ENCODE measurements around the gene PHC1. TPM values are rescaled to one million over a fixed set of nuclear protein-coding genes. Genes with fewer than 3 reads are reported as not detected.

Gene PHC1
- total and polyA plus RNA-seq, 7 donors: 2.1 to 46.8 (median 31.0) TPM

- H3K27ac ChIP-seq: peak overlapping the region in 2 of 4 donors; percentile 31 to 40
- TF ChIP-seq EP300 (IDR thresholded peaks at IDR 0.05) (no peak), CTCF (IDR thresholded peaks at IDR 0.05) (no peak), POLR2A (IDR thresholded peaks at IDR 0.05) (no peak), POLR2AphosphoS5 (IDR thresholded peaks at IDR 0.05) (no peak)
- H3K36me3 ChIP-seq: no peaks in the 10 kb centered on the region
- no peaks in the 10 kb centered on the region for H3K9me3 ChIP-seq
- no peak overlapping the region for H3K4me3 ChIP-seq
- no peak for DNase-seq
- no peaks in the 10 kb centered on the region for H3K27me3 ChIP-seq
- WGBS, 2 donors: 85 to 91% methylated on average over 16 of the region's 16 CpGs
- intact Hi-C loops (cut with DNase I): no loop called here
- peaks cover 0 to 18% (median 5%) of the 10 kb centered on the region in 4 donors for H3K4me1 ChIP-seq
These were observed 7.8 kb upstream of the PHC1 start for GRCh38 chr12:8906266-8907180.

GRCh38 chr12:8907513-8907912 lies 6.8 kb upstream of the PHC1 start:
- no peaks in the 10 kb centered on the region for H3K27me3 ChIP-seq
- intact Hi-C loops (cut with DNase I): no loop called here
- 70 to 84% methylated on average over 3 of the region's 3 CpGs for WGBS, 2 donors
- no peaks in the 10 kb centered on the region for H3K36me3 ChIP-seq
- no peak overlapping the region for H3K4me3 ChIP-seq
- TF ChIP-seq POLR2A (IDR thresholded peaks at IDR 0.05): no peak
- no peak for TF ChIP-seq EP300 (IDR thresholded peaks at IDR 0.05)
- TF ChIP-seq CTCF (IDR thresholded peaks at IDR 0.05): no peak
- H3K4me1 ChIP-seq: peaks cover 0 to 18% (median 6%) of the 10 kb centered on the region in 4 donors
- H3K27ac ChIP-seq: peak overlapping the region in 1 of 4 donors; percentile 8
- no peaks in the 10 kb centered on the region for H3K9me3 ChIP-seq
- DNase-seq: no peak

- WGBS, 2 donors: 84 to 86% methylated on average over 5 of the region's 5 CpGs
- Histone ChIP-seq H3K9me3 (no peaks in the 10 kb centered on the region), H3K27me3 (no peaks in the 10 kb centered on the region), H3K27ac (no peak overlapping the region), H3K4me1 (peaks cover 0 to 29% (median 16%) of the 10 kb centered on the region in 4 donors), H3K4me3 (no peak overlapping the region), H3K36me3 (no peaks in the 10 kb centered on the region)
- no peak for TF ChIP-seq CTCF (IDR thresholded peaks at IDR 0.05)
- no peak for TF ChIP-seq POLR2A (IDR thresholded peaks at IDR 0.05)
- no peak for TF ChIP-seq EP300 (IDR thresholded peaks at IDR 0.05)
- TF ChIP-seq POLR2AphosphoS5 (IDR thresholded peaks at IDR 0.05): no peak
- intact Hi-C loops (cut with DNase I): loop anchor here (5.0 to 10.0 kb wide), 3 partner anchors 155 to 1305 kb away; partner anchors contain the start of gene GABARAPL1
- no peak for DNase-seq
These were observed 4.6 kb upstream of the PHC1 start for GRCh38 chr12:8909752-8910151.

GRCh38 chr12:8911606-8912268 lies 2.6 kb upstream of the PHC1 start:
- Histone ChIP-seq H3K4me3 (no peak overlapping the region), H3K9me3 (no peaks in the 10 kb centered on the region), H3K36me3 (no peaks in the 10 kb centered on the region), H3K27ac (peak overlapping the region in 1 of 4 donors; percentile 95), H3K4me1 (peaks cover 0 to 33% (median 27%) of the 10 kb centered on the region in 4 donors), H3K27me3 (no peaks in the 10 kb centered on the region)
- intact Hi-C loops (cut with DNase I): loop anchor here (5.0 to 10.0 kb wide), 3 partner anchors 153 to 1303 kb away; partner anchors contain the start of gene GABARAPL1
- DNase-seq: no peak
- no peak for TF ChIP-seq POLR2A (IDR thresholded peaks at IDR 0.05)
- no peak for TF ChIP-seq EP300 (IDR thresholded peaks at IDR 0.05)
- TF ChIP-seq CTCF (IDR thresholded peaks at IDR 0.05): no peak
- no peak for TF ChIP-seq POLR2AphosphoS5 (IDR thresholded peaks at IDR 0.05)
- WGBS, 2 donors: 74 to 78% methylated on average over 3 of the region's 3 CpGs

Data from sigmoid colon (tissue), 7 donors.